Kidney capillary endothelial cell (primary cell): Measurements from ENCODE around the gene ACBD6.
"Not testable (repeated sequence)": the region's sequence is repeated elsewhere in the genome, so short reads cannot be mapped to it uniquely, and the experiment has no call there.

Experiments
- DNase-seq: peaks from one replicate; pipeline ENCODE4 v3.0.0-alpha.2; 2018; ENCODE audit warnings: low spot score

The ACBD6 gene

GRCh38 chr1:180415236-180415848, 87.0 kb downstream of the ACBD6 start:
- DNase-seq = no peak

- DNase-seq = no peak
Observed at GRCh38 chr1:180412583-180412982, 89.8 kb downstream of the ACBD6 start.

GRCh38 chr1:180408128-180408527, 94.2 kb downstream of the ACBD6 start:
- not testable (repeated sequence) for DNase-seq

GRCh38 chr1:180407051-180407450, 95.3 kb downstream of the ACBD6 start:
- no peak for DNase-seq

- DNase-seq = no peak
Observed at GRCh38 chr1:180402551-180402950, 99.8 kb downstream of the ACBD6 start.

- DNase-seq = no peak
Observed at GRCh38 chr1:180402001-180402400, 100.4 kb downstream of the ACBD6 start.

- no peak for DNase-seq
Observed at GRCh38 chr1:180397175-180397574, 105.2 kb downstream of the ACBD6 start.

GRCh38 chr1:180392427-180393145, 109.8 kb downstream of the ACBD6 start:
- no peak for DNase-seq

GRCh38 chr1:180392020-180392419, 110.4 kb downstream of the ACBD6 start:
- DNase-seq = no peak

- DNase-seq = no peak
Observed at GRCh38 chr1:180387413-180387812, 115.0 kb downstream of the ACBD6 start.

- DNase-seq = no peak
Observed at GRCh38 chr1:180386745-180387367, 115.5 kb downstream of the ACBD6 start.

GRCh38 chr1:180385144-180385543, 117.2 kb downstream of the ACBD6 start:
- no peak for DNase-seq

GRCh38 chr1:180384286-180385005, 117.9 kb downstream of the ACBD6 start:
- DNase-seq = no peak

GRCh38 chr1:180382326-180383115, 119.9 kb downstream of the ACBD6 start:
- no peak for DNase-seq

- no peak for DNase-seq
Observed at GRCh38 chr1:180381184-180381580, 121.2 kb downstream of the ACBD6 start.

GRCh38 chr1:180380259-180381183, 121.9 kb downstream of the ACBD6 start:
- no peak for DNase-seq

GRCh38 chr1:180376800-180377199, 125.6 kb downstream of the ACBD6 start:
- DNase-seq = no peak

GRCh38 chr1:180376253-180376652, 126.1 kb downstream of the ACBD6 start:
- no peak for DNase-seq

- DNase-seq = no peak
Observed at GRCh38 chr1:180372728-180373127, 129.6 kb downstream of the ACBD6 start.

- DNase-seq = no peak
Observed at GRCh38 chr1:180370597-180370996, 131.8 kb downstream of the ACBD6 start.

GRCh38 chr1:180370188-180370587, 132.2 kb downstream of the ACBD6 start:
- DNase-seq = no peak
